Inflammatory macrophage treated with lipopolysaccharide for 1 hour (primary cell): ENCODE data around the gene AIPL1.

Experiments used
- DNase-seq, 2 donors: peaks; one replicate each; pipeline ENCODE4 v3.0.0-alpha.2; 2020 to 2022

AIPL1 gene

GRCh38 chr17:6465206-6466003, 30.5 kb upstream of the AIPL1 start:
- no peak for DNase-seq

- no peak for DNase-seq
Observed at GRCh38 chr17:6464446-6465041, 29.6 kb upstream of the AIPL1 start.

DNA sequence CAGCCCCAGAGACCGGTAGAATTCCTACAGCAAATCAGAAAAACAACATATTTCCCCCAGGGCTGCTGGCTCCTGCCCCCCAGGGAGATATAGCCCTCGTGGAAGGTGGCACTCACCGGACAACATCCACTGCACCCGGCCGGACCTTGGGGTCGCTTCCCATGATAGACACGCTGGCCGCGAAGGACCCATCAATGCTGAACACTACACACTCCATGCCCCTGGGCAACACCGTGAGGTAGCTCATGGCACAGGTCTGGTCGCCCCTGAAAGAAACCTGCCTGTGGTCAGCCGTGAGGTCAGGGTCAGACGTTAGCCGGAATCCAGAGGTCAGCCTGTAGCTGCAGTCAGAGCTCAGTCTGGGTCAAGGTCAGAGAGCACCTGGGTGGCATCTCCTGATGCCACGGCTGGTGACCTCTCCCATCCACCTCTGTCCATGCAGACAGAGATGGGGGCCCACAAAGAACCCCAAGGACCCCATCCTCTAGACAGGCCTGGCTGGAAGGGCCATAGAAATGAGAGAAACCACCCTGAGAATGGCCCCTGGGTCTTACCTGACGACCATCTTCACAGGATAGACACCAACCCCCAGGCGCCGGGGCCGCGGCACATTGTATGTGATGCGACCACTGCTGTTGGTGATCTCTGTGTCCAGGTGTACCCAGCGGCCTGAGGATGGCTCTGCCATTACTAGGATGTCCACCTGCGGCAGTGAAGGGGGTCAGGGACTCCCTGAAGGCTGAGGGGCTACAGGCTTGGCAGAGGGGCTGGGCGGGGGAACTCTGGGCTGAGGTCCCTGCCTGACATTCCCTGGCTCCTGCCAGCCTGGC, 28.9 kb upstream of the AIPL1 start:
- no peak for DNase-seq

DNA sequence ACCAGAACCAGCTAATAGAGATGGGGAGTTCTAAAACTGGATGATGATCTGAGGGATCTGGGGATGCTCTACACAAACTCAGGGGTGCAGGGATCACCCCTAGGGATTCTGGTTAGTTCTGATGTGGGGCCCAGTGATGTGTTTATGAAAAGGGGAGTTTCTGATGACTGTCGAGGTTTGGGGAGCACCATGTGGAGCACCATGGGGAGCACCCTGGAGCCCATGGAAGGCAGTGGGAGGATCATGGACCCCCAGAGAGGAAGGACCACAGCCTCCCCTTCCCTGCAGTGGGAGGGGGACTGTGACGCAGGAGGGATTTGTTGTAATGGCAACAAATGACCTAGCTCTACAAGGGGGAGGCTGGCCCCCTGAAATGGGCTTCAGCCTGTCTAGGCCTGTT, 27.8 kb upstream of the AIPL1 start:
- DNase-seq = no peak

GRCh38 chr17:6461792-6462524, 27.0 kb upstream of the AIPL1 start:
- no peak for DNase-seq

- DNase-seq = no peak
Observed at GRCh38 chr17:6461246-6461645, 26.3 kb upstream of the AIPL1 start.

GRCh38 chr17:6460531-6461161, 25.7 kb upstream of the AIPL1 start:
- DNase-seq = no peak

DNA sequence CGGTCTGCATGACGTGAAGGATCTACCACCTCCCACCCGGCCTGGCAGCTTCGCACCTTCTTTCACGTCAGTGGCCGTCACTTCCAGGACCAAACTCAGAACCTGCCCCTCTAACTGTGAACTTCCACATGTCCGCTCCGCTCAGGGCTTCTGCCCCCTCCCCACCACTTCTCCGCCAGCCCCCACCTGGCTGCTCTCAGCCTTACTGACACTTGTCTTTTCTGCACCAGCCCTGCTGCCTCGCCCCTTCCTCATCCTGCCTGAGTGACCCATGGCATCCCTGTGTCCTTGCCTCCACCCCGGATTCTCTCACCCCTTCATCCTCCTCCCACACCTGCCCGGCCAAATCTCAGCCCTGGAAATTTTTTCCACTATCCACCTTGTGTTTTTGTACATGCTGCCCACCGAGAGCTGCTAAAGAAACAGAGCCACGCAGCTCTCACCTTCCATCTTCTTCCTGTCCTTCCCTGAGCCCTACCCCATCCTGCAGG, 23.6 kb upstream of the AIPL1 start:
- DNase-seq = no peak

DNA sequence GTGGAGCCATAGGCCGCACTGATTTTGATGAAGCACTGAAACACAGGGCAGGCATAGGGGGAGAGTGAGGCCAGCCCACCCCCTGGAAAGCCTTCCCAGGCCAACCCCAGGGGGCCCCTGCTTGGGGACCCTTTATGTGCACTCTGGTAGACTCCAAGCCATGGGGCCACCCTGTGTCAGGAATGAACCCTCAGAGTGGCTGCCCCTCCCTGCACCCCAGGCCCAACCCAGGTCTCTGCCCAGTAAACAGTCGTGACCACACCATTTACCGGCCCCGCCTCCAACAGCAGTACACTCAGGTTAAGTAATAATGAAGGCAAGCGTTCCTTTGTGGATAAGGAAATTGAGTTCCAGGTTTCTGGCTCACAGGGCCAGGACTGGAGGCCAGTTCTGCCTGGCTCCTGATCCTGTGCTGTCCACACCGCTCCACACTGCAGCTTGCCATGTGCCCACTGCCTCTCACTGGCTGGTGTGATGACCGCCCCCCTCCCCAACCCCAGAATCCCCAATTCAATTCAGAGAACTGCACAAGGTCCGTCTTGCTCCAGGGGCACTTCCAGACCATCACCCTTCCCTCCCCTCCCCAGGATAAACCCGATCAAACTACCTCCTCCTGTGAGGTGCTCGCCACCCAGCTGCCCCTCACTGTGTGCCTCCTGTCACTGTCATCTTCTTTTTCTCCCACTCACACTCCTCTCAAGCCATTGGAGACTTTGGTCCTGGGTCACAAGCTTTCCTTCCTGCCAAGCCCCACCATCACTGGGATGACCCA, 23.0 kb upstream of the AIPL1 start:
- DNase-seq = no peak

DNA sequence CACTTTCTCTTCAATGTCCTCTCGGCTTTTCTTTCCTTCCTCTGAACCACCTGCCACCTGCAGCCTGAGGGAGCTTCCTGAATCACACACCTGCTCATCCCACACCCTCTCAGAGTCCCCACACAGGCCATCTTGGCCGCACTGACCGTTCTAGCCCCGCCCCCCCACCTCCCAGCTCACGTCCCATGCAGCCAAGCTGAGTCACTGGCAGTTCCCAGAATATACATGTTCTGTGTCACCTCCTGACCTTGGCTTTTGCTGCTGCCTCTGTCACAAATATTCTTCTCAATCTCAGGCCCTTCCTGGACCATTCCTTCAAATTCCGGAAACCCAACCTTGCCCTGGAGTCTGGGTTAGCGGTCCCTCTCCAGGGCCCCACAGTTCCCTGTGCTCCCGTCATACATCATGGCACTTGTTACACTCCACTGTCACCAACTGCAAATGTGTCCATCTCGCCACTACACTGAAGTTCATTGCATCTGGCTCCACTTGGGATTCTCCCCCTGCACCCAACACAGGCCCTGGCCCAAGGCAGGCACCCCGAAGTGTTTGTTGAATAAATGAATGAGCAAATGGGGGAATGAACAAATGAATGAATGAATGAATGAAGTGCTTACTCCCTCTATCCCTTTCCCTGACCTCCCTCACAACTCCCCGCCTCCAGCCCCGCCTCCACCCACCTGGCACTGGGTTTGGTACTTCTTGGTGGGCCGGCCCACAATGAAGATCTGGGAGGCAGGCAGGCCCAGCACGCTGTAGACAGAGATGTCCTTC, 22.2 kb upstream of the AIPL1 start:
- DNase-seq = peak; percentile 43 to 61

- DNase-seq = no peak
Observed at GRCh38 chr17:6456321-6456720, 21.4 kb upstream of the AIPL1 start.

DNA sequence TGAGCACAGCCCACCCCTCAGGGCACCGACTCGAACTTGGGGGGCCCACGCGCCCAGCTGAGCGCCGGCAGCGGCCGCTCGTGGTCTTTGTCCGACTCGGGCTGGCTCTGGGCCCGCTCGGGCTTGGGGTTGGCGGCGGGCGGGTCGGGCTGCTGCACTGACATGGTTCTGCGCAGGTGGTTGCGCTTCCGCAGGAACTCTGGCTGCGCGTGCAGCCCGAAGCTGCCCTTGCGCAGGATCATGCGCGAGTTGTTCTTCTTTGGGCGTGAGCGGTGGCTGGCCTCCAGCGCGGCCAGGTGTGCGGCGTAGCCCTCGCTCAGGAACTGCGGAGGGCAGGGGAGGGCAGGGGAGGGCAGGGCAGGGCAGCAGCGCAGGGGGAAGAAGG, 20.4 kb upstream of the AIPL1 start:
- DNase-seq = no peak

DNA sequence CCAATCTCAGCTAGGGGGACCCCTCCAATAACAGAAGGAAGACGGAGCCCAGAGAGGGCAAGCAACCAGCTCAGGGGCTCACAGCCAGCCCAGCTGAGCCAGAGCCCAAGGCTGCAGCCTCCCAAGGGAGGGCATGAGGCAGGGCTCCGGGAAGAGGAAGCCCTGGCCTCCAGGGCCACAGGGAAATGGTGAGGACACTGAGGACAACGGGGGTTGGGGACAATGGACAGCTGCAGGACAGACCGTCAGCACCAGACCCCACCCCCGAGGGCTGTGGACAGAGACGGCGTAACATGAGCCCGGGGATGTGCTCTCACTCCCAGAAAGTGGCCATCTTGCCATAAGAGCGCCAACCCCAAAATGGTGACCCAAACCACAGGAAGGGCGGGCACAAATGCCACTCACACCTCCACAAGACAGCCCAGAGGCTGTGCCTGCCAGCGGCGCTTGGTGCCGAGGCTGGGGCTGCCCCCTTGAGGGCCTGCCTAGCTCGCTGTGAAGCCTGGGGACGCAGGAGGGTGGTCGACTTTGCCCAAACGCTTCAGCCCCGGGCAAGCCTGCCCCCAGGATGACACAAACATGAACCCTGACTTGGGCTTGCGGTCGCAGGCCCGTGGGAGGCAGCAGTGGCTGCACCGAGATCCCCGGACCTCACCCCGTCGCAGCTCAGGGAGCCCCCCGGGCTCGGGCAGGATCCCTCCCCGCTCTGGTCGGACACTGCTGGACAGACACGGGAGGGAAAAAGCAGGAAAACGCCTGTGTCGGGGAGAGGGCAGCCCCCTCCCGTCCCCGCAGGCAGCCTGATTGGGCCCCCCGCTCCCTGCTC, 19.8 kb upstream of the AIPL1 start:
- DNase-seq = no peak

- DNase-seq = no peak
Observed at GRCh38 chr17:6453279-6454024, 18.5 kb upstream of the AIPL1 start.

DNA sequence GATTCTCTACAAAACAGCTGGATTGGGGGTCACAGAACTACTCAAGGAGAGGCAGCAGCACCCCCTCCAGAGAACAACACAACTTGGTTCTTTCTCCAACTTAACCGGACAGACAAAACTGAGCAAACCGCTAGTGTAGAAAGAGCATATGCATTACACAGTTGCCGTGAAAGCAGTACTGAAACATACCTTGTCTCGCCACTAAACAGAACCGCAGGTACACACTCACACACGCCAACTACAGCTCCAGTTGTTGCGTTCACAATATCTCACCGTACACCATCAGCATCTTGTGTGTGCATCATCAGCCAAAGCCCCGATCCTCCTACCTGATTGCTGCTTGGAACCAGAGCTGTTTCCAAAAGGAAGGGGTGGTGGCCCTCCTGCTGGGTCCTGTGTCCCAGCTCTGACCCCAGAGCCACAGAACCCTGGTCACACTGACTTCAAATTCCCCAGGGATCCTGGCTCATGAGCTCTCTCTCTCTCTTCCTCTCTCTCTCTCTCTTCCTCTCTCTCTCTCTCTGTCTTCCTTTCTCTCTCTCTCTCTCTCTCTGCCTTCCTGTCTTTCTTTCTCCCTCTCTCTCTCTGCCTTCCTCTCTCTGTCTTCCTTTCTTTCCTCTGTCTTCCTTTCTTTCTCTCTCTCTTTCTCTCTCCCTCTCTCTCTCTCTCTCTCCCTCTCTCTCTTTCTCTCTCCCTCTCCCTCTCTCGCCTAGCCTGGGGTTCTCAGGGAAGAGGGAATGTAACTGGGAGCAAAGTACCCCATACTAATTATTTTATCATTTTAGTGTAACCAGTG, 17.7 kb upstream of the AIPL1 start:
- DNase-seq = no peak

- no peak for DNase-seq
Observed at GRCh38 chr17:6450926-6451832, 16.3 kb upstream of the AIPL1 start.

- no peak for DNase-seq
Observed at GRCh38 chr17:6449307-6449706, 14.4 kb upstream of the AIPL1 start.
